Esophagus squamous epithelium (tissue), 5 donors: ENCODE measurements around the gene ITGB3. TPM values are rescaled to one million over a fixed set of nuclear protein-coding genes. Genes with fewer than 3 reads are reported as not detected.

ENCODE experiments used
- DNase-seq: peaks from one replicate; lab custom pipeline; 2025; lab: John Stamatoyannopoulos, UW
- H3K27ac ChIP-seq, 4 donors: fragments of 200-600 bp; sonication (generic); one replicate each; pipeline ENCODE4 v1.5.1; 2016 to 2019; ENCODE audit warnings: mild to moderate bottlenecking in 1 of 4
- H3K27me3 ChIP-seq, 4 donors: fragments of 200-600 bp; sonication (generic); 1 replicate in 3 of 4; 2 replicates in 1 of 4; pipeline versions ENCODE4 v1.5.1 to v1.6.0; 2017 to 2021; ENCODE audit warnings: antibody characterized with exemption in 1 of 4
- H3K36me3 ChIP-seq, 3 donors: fragments of 200-600 bp; sonication (generic); one replicate each; pipeline ENCODE4 v1.5.1; 2016 to 2019
- H3K4me1 ChIP-seq, 3 donors: fragments of 200-600 bp; sonication (generic); one replicate each; pipeline ENCODE4 v1.5.1; 2017 to 2019
- H3K4me3 ChIP-seq, 4 donors: fragments of 200-600 bp; sonication (generic); 1 replicate in 3 of 4; 2 replicates in 1 of 4; pipeline ENCODE4 v1.5.1; 2016 to 2019; ENCODE audit warnings: mild to moderate bottlenecking in 2 of 4, moderate library complexity in 1 of 4
- H3K9me3 ChIP-seq, 3 donors: fragments of 200-600 bp; sonication (generic); one replicate each; pipeline ENCODE4 v1.5.1; 2016 to 2019
- POLR2A ChIP-seq, 4 donors: fragments of 450-650 bp; IDR thresholded peaks; one replicate each; pipeline ENCODE4 v1.6.1; 2017; ENCODE audit warnings: antibody characterized with exemption in 4 of 4, mild to moderate bottlenecking in 4 of 4, moderate library complexity in 3 of 4
- WGBS, 2 donors: methylation state at CpG; one replicate each; pipeline ENCODE4 v1.1.5; 2018; 5-methylcytosine and 5-hydroxymethylcytosine counted together
- intact Hi-C: fragments of 100-400 bp; cut with DNase I; formaldehyde crosslinking; loops from one replicate; pipeline ENCODE4 v1.15.0; 2022
- total RNA-seq, 4 donors: library from RNA; depleted of rRNA; stranded (reverse); fragments of >200 nt; gene quantifications; one replicate each; pipeline ENCODE4 v1.1.0, GENCODE V29; 2016
- TF ChIP-seq, protein P1 (sequence below), 6 experiments: fragments of 450-650 bp in 4 of 6; fragments of 200-600 bp in 2 of 6; sonication (generic) in 2 of 6; IDR thresholded peaks; one replicate each; pipeline ENCODE4 v1.5.1; 2016 to 2019; ENCODE audit warnings: antibody characterized with exemption in 6 of 6, mild to moderate bottlenecking in 4 of 6, moderate library complexity in 4 of 6
- donor health status: DM: yes; HTN: yes; CAD: no.

The ITGB3 gene
- total RNA-seq, 4 donors from 2014 or later = 0.23 to 7.2 (median 2.8) TPM

DNA sequence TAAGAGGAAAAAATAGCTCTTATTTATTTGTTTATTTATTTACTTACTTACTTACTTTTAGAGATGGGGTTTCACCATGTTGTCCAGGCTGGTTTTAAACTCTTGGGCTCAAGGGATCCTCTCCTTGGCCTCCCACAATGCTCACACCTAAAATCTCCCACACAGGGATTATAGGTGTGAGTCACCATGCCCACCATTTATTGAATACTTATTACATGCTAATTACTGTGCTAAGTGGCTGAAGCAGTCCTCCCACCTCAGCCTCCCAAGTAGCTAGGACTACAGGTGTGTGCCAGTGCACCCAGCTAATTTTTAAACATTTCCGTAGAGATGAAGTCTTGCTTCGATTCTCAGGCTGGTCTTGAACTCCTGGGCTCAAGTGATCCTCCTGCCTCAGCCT, 11.0 kb upstream of the ITGB3 start:
- no peak overlapping the region for H3K27ac ChIP-seq
- no peaks in the 10 kb centered on the region for H3K9me3 ChIP-seq
- 89 to 100% methylated on average over 2 of the region's 2 CpGs for WGBS, 2 donors
- TF ChIP-seq, protein P1, sequence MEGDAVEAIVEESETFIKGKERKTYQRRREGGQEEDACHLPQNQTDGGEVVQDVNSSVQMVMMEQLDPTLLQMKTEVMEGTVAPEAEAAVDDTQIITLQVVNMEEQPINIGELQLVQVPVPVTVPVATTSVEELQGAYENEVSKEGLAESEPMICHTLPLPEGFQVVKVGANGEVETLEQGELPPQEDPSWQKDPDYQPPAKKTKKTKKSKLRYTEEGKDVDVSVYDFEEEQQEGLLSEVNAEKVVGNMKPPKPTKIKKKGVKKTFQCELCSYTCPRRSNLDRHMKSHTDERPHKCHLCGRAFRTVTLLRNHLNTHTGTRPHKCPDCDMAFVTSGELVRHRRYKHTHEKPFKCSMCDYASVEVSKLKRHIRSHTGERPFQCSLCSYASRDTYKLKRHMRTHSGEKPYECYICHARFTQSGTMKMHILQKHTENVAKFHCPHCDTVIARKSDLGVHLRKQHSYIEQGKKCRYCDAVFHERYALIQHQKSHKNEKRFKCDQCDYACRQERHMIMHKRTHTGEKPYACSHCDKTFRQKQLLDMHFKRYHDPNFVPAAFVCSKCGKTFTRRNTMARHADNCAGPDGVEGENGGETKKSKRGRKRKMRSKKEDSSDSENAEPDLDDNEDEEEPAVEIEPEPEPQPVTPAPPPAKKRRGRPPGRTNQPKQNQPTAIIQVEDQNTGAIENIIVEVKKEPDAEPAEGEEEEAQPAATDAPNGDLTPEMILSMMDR (IDR thresholded peaks at IDR 0.05) = no peak
- TF ChIP-seq POLR2A (IDR thresholded peaks at IDR 0.05) = no peak
- no peak for DNase-seq
- intact Hi-C loops = no loop called here
- H3K36me3 ChIP-seq = no peaks in the 10 kb centered on the region
- peaks cover 0 to 4% (median 0%) of the 10 kb centered on the region in 4 donors for H3K27me3 ChIP-seq
- no peak overlapping the region for H3K4me3 ChIP-seq
- H3K4me1 ChIP-seq = peaks cover 0 to 17% (median 17%) of the 10 kb centered on the region in 3 donors

GRCh38 chr17:47243737-47244598, 9.7 kb upstream of the ITGB3 start:
- DNase-seq = no peak
- TF ChIP-seq POLR2A (IDR thresholded peaks at IDR 0.05) = no peak
- TF ChIP-seq, protein P1 (IDR thresholded peaks at IDR 0.05) = no peak
- Histone ChIP-seq H3K9me3 (no peaks in the 10 kb centered on the region), H3K4me3 (no peak overlapping the region), H3K36me3 (no peaks in the 10 kb centered on the region), H3K27me3 (peaks cover 0 to 4% (median 0%) of the 10 kb centered on the region in 4 donors), H3K4me1 (peaks cover 0 to 17% (median 17%) of the 10 kb centered on the region in 3 donors), H3K27ac (no peak overlapping the region)
- WGBS, 2 donors = 58 to 73% methylated on average over 6 to 9 of the region's 9 CpGs
- intact Hi-C loops = no loop called here

GRCh38 chr17:47244697-47245096, 8.9 kb upstream of the ITGB3 start:
- no peak overlapping the region for H3K27ac ChIP-seq
- DNase-seq = no peak
- WGBS, 2 donors = 63 to 87% methylated on average over 1 to 2 of the region's 2 CpGs
- no peaks in the 10 kb centered on the region for H3K9me3 ChIP-seq
- intact Hi-C loops = no loop called here
- H3K27me3 ChIP-seq = peaks cover 0 to 4% (median 0%) of the 10 kb centered on the region in 4 donors
- H3K4me1 ChIP-seq = peaks cover 0 to 13% (median 12%) of the 10 kb centered on the region in 3 donors
- H3K36me3 ChIP-seq = no peaks in the 10 kb centered on the region
- TF ChIP-seq POLR2A (IDR thresholded peaks at IDR 0.05) = no peak
- TF ChIP-seq, protein P1 (IDR thresholded peaks at IDR 0.05) = no peak
- no peak overlapping the region for H3K4me3 ChIP-seq

DNA sequence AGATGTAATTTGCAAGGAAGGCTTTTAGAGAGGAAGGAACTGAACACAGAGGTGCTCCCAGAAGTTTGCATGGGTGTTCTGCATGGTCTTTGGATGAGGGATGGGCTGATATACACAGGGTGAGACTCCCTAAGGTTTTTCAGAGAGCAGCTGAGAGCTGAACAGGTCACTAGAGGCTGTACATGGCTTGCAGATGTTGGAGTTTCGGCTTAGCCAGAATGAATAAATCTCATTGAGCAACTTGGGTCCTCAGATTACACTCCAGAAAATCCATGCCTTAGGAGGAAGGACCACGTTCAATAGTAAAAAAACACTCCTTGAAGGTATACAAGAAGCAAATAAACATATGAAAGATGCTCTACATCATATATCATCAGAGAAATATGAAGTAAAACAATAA, 7.5 kb upstream of the ITGB3 start:
- no peaks in the 10 kb centered on the region for H3K4me1 ChIP-seq
- H3K4me3 ChIP-seq = no peak overlapping the region
- WGBS, 2 donors = 66 to 69% methylated on average over 2 of the region's 2 CpGs
- H3K36me3 ChIP-seq = no peaks in the 10 kb centered on the region
- intact Hi-C loops = no loop called here
- TF ChIP-seq, protein P1 (IDR thresholded peaks at IDR 0.05) = no peak
- TF ChIP-seq POLR2A (IDR thresholded peaks at IDR 0.05) = no peak
- no peak overlapping the region for H3K27ac ChIP-seq
- H3K27me3 ChIP-seq = peaks cover 0 to 4% (median 0%) of the 10 kb centered on the region in 4 donors
- no peak for DNase-seq
- H3K9me3 ChIP-seq = no peaks in the 10 kb centered on the region

DNA sequence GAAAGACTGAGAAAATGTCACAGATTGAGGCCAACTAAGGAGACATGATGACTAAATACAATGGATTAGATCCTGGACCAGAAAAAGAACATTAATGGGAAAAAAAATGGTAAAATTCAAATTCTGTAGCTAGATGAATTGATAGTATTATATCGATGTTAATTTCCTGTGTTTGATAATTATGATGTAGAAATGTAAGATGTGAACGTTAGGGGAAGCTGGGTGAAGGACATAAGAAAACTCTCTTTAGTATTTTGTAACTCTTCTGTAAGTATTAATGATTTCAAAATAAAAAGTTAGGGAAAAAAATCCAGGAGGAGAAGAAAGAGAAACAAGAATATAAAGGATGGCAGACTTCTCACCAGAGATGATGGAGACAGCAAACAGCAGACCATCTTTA, 2.8 kb upstream of the ITGB3 start:
- H3K36me3 ChIP-seq = no peaks in the 10 kb centered on the region
- DNase-seq = no peak
- TF ChIP-seq POLR2A (IDR thresholded peaks at IDR 0.05) = no peak
- TF ChIP-seq, protein P1 (IDR thresholded peaks at IDR 0.05) = no peak
- H3K27me3 ChIP-seq = peaks cover 0 to 37% (median 0%) of the 10 kb centered on the region in 4 donors
- H3K4me1 ChIP-seq = peaks cover 0 to 29% (median 6%) of the 10 kb centered on the region in 3 donors
- intact Hi-C loops = no loop called here
- H3K4me3 ChIP-seq = no peak overlapping the region
- H3K9me3 ChIP-seq = no peaks in the 10 kb centered on the region
- H3K27ac ChIP-seq = no peak overlapping the region
- WGBS, 2 donors = 82% methylated on average over 2 of the region's 2 CpGs
